AG04450 (cell line): ENCODE data around the gene RPL13. TPM values are rescaled to one million over a fixed set of nuclear protein-coding genes. Genes with fewer than 3 reads are reported as not detected.

ENCODE experiments used
- CTCF ChIA-PET: fragments of 300-600, 350-600 bp; formaldehyde crosslinking; extraction: SDS; loops from one replicate; lab custom pipeline; 2022; ENCODE audit warnings: antibody characterized with exemption, inconsistent platforms; lab: Charles Lee
- POLR2A ChIA-PET: fragments of 350-600 bp; formaldehyde crosslinking; extraction: SDS; loops from one replicate; lab custom pipeline; 2021; ENCODE audit warnings: antibody characterized with exemption, inconsistent platforms; lab: Yijun Ruan, JAX
- DNase-seq: peaks from one replicate; pipeline ENCODE4 v3.0.0-alpha.2; 2011; ENCODE audit warnings: low read depth, low spot score
- H3K27ac ChIP-seq: one replicate; pipeline ENCODE4 v1.5.1; 2012; ENCODE audit warnings: low read depth, low read length, control low read depth
- H3K27me3 ChIP-seq: one replicate; pipeline ENCODE4 v1.6.0; 2012; ENCODE audit warnings: low read length; ENCODE audit not compliant: control insufficient read depth, insufficient read depth
- H3K4me3 ChIP-seq: 2 replicates; pipeline ENCODE4 v1.5.1; 2011; ENCODE audit warnings: mild to moderate bottlenecking, low read depth, low read length, control low read depth
- H3K9me3 ChIP-seq: 2 replicates; pipeline ENCODE4 v1.5.1; 2012; ENCODE audit warnings: low read length; ENCODE audit not compliant: control insufficient read depth, insufficient read depth
- CTCF ChIP-seq: IDR thresholded peaks from 2 replicates; pipeline ENCODE4 v1.5.1; 2011; ENCODE audit warnings: low read depth, low read length, control low read depth, inconsistent platforms
- polyA minus RNA-seq: library from RNA; depleted of rRNA, polyadenylated mRNA; stranded (reverse); fragments of >200 nt; gene quantifications from 2 replicates; pipeline ENCODE4 v1.2.3, GENCODE V29; 2011; rRNA and poly(A)+ RNA removed
- polyA plus RNA-seq: library from polyadenylated mRNA; depleted of rRNA; stranded (reverse); fragments of >200 nt; gene quantifications from 2 replicates; pipeline ENCODE4 v1.2.3, GENCODE V29; 2011; rRNA removed

Gene RPL13
- polyA plus RNA-seq: 2,214 and 3,106 TPM in 2 replicates
- polyA minus RNA-seq: 696 and 824 TPM in 2 replicates

GRCh38 chr16:89560378-89561141 lies at the start of gene RPL13:
Gene RPL13, plus strand, starts transcription at chr16:89560682. Its CDS starts 278 bp downstream, at chr16:89560960.
- H3K9me3 ChIP-seq: no peaks in the 10 kb centered on the region; the same call in 1 of the 2 replicates
- peak within 1 kb of the TSS; percentile 96 for H3K27ac ChIP-seq
- no peak for TF ChIP-seq CTCF
- peak; percentile 86 for DNase-seq
- peak within 1 kb of the TSS; percentile 88 for H3K4me3 ChIP-seq
- ChIA-PET CTCF (no interaction called here), POLR2A (no interaction called here)
- no peaks in the 10 kb centered on the region for H3K27me3 ChIP-seq

GRCh38 chr16:89511374-89511773 lies 49.1 kb upstream of the RPL13 start:
- CTCF ChIA-PET: interaction anchor here (1.3 kb wide), 1 partner anchor 185 kb away, joined by 3 read pairs; no protein-coding TSS in a partner anchor
- DNase-seq: no peak
- TF ChIP-seq CTCF: no peak
- H3K27ac ChIP-seq: no peak overlapping the region
- H3K27me3 ChIP-seq: no peaks in the 10 kb centered on the region
- H3K9me3 ChIP-seq: no peaks in the 10 kb centered on the region
- no peak overlapping the region for H3K4me3 ChIP-seq
- POLR2A ChIA-PET: no interaction called here

GRCh38 chr16:89512453-89512852 lies 48.0 kb upstream of the RPL13 start:
- CTCF ChIA-PET: no interaction called here
- H3K27ac ChIP-seq: no peak overlapping the region
- no peaks in the 10 kb centered on the region for H3K27me3 ChIP-seq
- no peak overlapping the region for H3K4me3 ChIP-seq
- no peak for DNase-seq
- peaks cover 3% of the 10 kb centered on the region; the same call in 1 of the 2 replicates for H3K9me3 ChIP-seq
- TF ChIP-seq CTCF: no peak
- POLR2A ChIA-PET: interaction anchor here (0.6 kb wide), 1 partner anchor 175 kb away, joined by 9 read pairs; no protein-coding TSS in a partner anchor

GRCh38 chr16:89517128-89517527 lies 43.4 kb upstream of the RPL13 start:
- TF ChIP-seq CTCF: no peak
- no peaks in the 10 kb centered on the region for H3K27me3 ChIP-seq
- no peak for DNase-seq
- H3K4me3 ChIP-seq: no peak overlapping the region
- peaks cover 5% of the 10 kb centered on the region; the same call in 1 of the 2 replicates for H3K9me3 ChIP-seq
- no peak overlapping the region for H3K27ac ChIP-seq
- POLR2A ChIA-PET: no interaction called here
- CTCF ChIA-PET: interaction anchor here (0.8 kb wide), 1 partner anchor 15 kb away, joined by 4 read pairs; no protein-coding TSS in a partner anchor

- DNase-seq: no peak
- ChIA-PET POLR2A (no interaction called here), CTCF (no interaction called here)
- no peaks in the 10 kb centered on the region for H3K27me3 ChIP-seq
- peaks cover 5% of the 10 kb centered on the region; the same call in 1 of the 2 replicates for H3K9me3 ChIP-seq
- TF ChIP-seq CTCF: no peak
- no peak overlapping the region for H3K27ac ChIP-seq
- H3K4me3 ChIP-seq: no peak overlapping the region
Measured at GRCh38 chr16:89519881-89520280, 40.6 kb upstream of the RPL13 start.
